GM12865 (cell line): ENCODE data around the gene KLK3.

Experiments used
- DNase-seq: peaks from one replicate; pipeline ENCODE4 v3.0.0; 2010; ENCODE audit warnings: low read depth
- H3K4me3 ChIP-seq: 2 replicates; pipeline ENCODE4 v1.5.1; 2011; ENCODE audit warnings: mild to moderate bottlenecking, low read depth, low read length, control low read depth
- CTCF ChIP-seq: IDR thresholded peaks from 2 replicates; pipeline ENCODE4 v1.5.1; 2011; ENCODE audit warnings: low read length, control low read depth, low read depth, inconsistent platforms; ENCODE audit not compliant: insufficient read depth; ENCODE audit errors: missing control alignments

Gene KLK3

GRCh38 chr19:50831026-50831396 lies 23.7 kb upstream of the KLK3 start:
- no peak for DNase-seq
- H3K4me3 ChIP-seq: no peak overlapping the region
- TF ChIP-seq CTCF: no peak

- no peak for TF ChIP-seq CTCF
- DNase-seq: no peak
- no peak overlapping the region for H3K4me3 ChIP-seq
Measured at GRCh38 chr19:50832666-50833065, 22.0 kb upstream of the KLK3 start.

- no peak for DNase-seq
- no peak for TF ChIP-seq CTCF
- H3K4me3 ChIP-seq: no peak within 1 kb of the TSS
Measured at GRCh38 chr19:50833117-50833801, 21.5 kb upstream of the KLK3 start, which contains the start of gene KLK15. TSS of gene KLK15 (minus strand) at chr19:50833574. CDS start at chr19:50831492, 2,082 bp downstream.

- DNase-seq: no peak
- TF ChIP-seq CTCF: no peak
- no peak overlapping the region for H3K4me3 ChIP-seq
Measured at GRCh38 chr19:50833802-50834167, 20.9 kb upstream of the KLK3 start.

- no peak for TF ChIP-seq CTCF
- no peak for DNase-seq
- H3K4me3 ChIP-seq: peak overlapping the region; percentile 71
Measured at GRCh38 chr19:50835103-50835784, 19.5 kb upstream of the KLK3 start.

- peak; percentile 82 for DNase-seq
- no peak for TF ChIP-seq CTCF
- peak overlapping the region; percentile 71 for H3K4me3 ChIP-seq
Measured at GRCh38 chr19:50835785-50836542, 18.8 kb upstream of the KLK3 start.
